Measurements from ENCODE around the gene GRM8. TPM values are rescaled to one million over a fixed set of nuclear protein-coding genes. Genes with fewer than 3 reads are reported as not detected.

Gene GRM8
- total RNA-seq, 1 experiment from 2014 or later: not detected

DNA sequence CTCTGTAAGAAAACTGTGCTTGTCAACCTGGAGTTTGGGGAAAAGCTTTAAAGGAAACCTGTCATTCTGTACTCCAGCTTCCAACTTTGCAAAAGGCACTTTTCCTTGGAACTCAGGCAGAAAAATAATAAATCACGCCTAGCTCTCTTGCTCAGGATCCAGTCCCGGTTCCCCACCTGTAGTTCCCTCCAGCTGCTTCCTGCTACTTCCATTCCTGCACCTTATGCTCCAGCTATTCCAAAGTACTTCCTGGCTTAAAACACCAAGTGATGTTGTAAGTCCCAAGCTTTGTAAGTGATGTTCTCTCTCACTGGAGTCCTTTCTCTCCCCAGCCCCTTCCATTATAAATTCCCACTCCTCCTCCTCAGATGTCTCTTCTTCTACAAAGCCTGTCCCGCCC lies 98.6 kb downstream of the GRM8 start:
- Histone ChIP-seq H3K9me3 (ENCODE audit: control insufficient read depth, insufficient read depth, low read depth, low read length) (no peaks in the 10 kb centered on the region), H3K4me1 (ENCODE audit: control insufficient read depth, insufficient read depth, low read length) (no peaks in the 10 kb centered on the region), H3K27me3 (ENCODE audit: control insufficient read depth, insufficient read depth, low read length) (no peaks in the 10 kb centered on the region), H3K4me3 (ENCODE audit: low read depth in 2 of 2, low read length in 2 of 2) (no peak overlapping the region), H3K27ac (ENCODE audit: low read length) (no peak overlapping the region), H3K36me3 (ENCODE audit: control insufficient read depth, insufficient read depth, low read length) (no peaks in the 10 kb centered on the region)
- ChIA-PET POLR2A (no interaction called here), CTCF (no interaction called here)
- intact Hi-C loops (cut with micrococcal nuclease; ENCODE audit: unreplicated experiment) (loop anchor here (10.0 kb wide), 1 partner anchor 349 kb away; no protein-coding TSS in a partner anchor), in situ Hi-C loops (cut with HindIII; ENCODE audit: low pct_unique_long_range_greater_than_20kb, low sequenced_read_pairs) (no loop called here)
- ATAC-seq: no peak
- TF ChIP-seq SIN3A (IDR thresholded peaks at IDR 0.05; ENCODE audit: borderline replicate concordance, insufficient read depth, low read depth, low read length) (no peak), POLR2AphosphoS5 (IDR thresholded peaks at IDR 0.05; ENCODE audit: low read depth, low read length) (no peak), TCF7L2 (IDR thresholded peaks at IDR 0.05; ENCODE audit: low read depth, low read length) (no peak)
- TF ChIP-seq, protein P1, sequence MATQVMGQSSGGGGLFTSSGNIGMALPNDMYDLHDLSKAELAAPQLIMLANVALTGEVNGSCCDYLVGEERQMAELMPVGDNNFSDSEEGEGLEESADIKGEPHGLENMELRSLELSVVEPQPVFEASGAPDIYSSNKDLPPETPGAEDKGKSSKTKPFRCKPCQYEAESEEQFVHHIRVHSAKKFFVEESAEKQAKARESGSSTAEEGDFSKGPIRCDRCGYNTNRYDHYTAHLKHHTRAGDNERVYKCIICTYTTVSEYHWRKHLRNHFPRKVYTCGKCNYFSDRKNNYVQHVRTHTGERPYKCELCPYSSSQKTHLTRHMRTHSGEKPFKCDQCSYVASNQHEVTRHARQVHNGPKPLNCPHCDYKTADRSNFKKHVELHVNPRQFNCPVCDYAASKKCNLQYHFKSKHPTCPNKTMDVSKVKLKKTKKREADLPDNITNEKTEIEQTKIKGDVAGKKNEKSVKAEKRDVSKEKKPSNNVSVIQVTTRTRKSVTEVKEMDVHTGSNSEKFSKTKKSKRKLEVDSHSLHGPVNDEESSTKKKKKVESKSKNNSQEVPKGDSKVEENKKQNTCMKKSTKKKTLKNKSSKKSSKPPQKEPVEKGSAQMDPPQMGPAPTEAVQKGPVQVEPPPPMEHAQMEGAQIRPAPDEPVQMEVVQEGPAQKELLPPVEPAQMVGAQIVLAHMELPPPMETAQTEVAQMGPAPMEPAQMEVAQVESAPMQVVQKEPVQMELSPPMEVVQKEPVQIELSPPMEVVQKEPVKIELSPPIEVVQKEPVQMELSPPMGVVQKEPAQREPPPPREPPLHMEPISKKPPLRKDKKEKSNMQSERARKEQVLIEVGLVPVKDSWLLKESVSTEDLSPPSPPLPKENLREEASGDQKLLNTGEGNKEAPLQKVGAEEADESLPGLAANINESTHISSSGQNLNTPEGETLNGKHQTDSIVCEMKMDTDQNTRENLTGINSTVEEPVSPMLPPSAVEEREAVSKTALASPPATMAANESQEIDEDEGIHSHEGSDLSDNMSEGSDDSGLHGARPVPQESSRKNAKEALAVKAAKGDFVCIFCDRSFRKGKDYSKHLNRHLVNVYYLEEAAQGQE (IDR thresholded peaks at IDR 0.05; ENCODE audit: insufficient read depth in 1 of 2, low read depth in 2 of 2, low read length in 1 of 2): no peak
- TF ChIP-seq, protein P2, sequence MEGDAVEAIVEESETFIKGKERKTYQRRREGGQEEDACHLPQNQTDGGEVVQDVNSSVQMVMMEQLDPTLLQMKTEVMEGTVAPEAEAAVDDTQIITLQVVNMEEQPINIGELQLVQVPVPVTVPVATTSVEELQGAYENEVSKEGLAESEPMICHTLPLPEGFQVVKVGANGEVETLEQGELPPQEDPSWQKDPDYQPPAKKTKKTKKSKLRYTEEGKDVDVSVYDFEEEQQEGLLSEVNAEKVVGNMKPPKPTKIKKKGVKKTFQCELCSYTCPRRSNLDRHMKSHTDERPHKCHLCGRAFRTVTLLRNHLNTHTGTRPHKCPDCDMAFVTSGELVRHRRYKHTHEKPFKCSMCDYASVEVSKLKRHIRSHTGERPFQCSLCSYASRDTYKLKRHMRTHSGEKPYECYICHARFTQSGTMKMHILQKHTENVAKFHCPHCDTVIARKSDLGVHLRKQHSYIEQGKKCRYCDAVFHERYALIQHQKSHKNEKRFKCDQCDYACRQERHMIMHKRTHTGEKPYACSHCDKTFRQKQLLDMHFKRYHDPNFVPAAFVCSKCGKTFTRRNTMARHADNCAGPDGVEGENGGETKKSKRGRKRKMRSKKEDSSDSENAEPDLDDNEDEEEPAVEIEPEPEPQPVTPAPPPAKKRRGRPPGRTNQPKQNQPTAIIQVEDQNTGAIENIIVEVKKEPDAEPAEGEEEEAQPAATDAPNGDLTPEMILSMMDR (IDR thresholded peaks at IDR 0.05): no peak
- DNase-seq (ENCODE audit: low read depth, low spot score): no peak
- BruUV-seq (replicated peaks): no TSS peak

DNA sequence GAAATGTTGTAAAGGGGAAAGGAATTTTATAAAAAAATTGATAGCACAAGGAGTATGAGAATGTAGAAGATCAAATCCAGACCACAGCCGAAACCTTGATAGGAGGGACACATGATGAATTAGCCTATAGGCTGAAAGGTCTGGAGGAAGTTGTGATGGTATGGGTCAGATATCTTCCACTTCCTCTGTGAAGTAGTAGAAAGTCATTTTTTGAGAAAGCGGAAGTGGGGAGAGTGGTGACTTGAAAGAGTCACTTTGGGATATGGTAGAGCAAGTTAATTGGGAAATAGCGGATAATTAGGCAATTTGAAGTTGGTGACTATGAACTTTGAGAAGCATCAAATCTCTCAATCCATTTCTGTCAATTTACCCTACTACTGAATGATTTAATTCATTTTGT lies 99.4 kb downstream of the GRM8 start:
- intact Hi-C loops (cut with micrococcal nuclease; ENCODE audit: unreplicated experiment) (loop anchor here (10.0 kb wide), 1 partner anchor 349 kb away; no protein-coding TSS in a partner anchor), in situ Hi-C loops (cut with HindIII; ENCODE audit: low pct_unique_long_range_greater_than_20kb, low sequenced_read_pairs) (no loop called here)
- Histone ChIP-seq H3K27me3 (ENCODE audit: control insufficient read depth, insufficient read depth, low read length) (no peaks in the 10 kb centered on the region), H3K4me1 (ENCODE audit: control insufficient read depth, insufficient read depth, low read length) (no peaks in the 10 kb centered on the region), H3K27ac (ENCODE audit: low read length) (no peak overlapping the region), H3K36me3 (ENCODE audit: control insufficient read depth, insufficient read depth, low read length) (no peaks in the 10 kb centered on the region), H3K9me3 (ENCODE audit: control insufficient read depth, insufficient read depth, low read depth, low read length) (no peaks in the 10 kb centered on the region), H3K4me3 (ENCODE audit: low read depth in 2 of 2, low read length in 2 of 2) (no peak overlapping the region)
- CTCF ChIA-PET: no interaction called here
- no TSS peak for BruUV-seq (replicated peaks)
- POLR2A ChIA-PET: no interaction called here
- DNase-seq (ENCODE audit: low read depth, low spot score): no peak
- no peak for ATAC-seq
- TF ChIP-seq POLR2AphosphoS5 (IDR thresholded peaks at IDR 0.05; ENCODE audit: low read depth, low read length): no peak

DNA sequence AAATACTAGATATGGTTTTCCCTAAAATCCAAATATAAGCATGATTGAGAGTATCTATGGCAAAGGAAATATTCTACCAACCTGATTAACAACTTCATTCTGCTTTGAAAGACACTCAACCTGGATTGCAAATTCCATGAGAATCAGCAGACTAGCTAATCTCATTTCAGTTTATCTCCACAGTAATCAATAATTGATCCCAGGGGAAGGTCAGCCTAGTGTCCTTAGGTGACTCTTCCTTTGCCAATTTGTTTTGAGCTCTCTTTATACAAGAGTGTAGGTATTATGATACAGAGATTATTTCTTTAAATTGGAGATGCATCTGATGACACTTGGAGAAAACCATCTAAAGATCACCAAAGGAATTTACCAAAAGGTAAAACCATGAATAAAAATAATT lies 100.3 kb downstream of the GRM8 start:
- H3K4me1 ChIP-seq (ENCODE audit: control insufficient read depth, insufficient read depth, low read length): no peaks in the 10 kb centered on the region
- BruUV-seq (replicated peaks): no TSS peak
- CTCF ChIA-PET: no interaction called here
- H3K4me3 ChIP-seq (ENCODE audit: low read depth in 2 of 2, low read length in 2 of 2): no peak overlapping the region
- TF ChIP-seq, protein P1 (IDR thresholded peaks at IDR 0.05; ENCODE audit: insufficient read depth in 1 of 2, low read depth in 2 of 2, low read length in 1 of 2): no peak
- TF ChIP-seq SIN3A (IDR thresholded peaks at IDR 0.05; ENCODE audit: borderline replicate concordance, insufficient read depth, low read depth, low read length) (no peak), TCF7L2 (IDR thresholded peaks at IDR 0.05; ENCODE audit: low read depth, low read length) (no peak), POLR2AphosphoS5 (IDR thresholded peaks at IDR 0.05; ENCODE audit: low read depth, low read length) (no peak)
- TF ChIP-seq, protein P2 (IDR thresholded peaks at IDR 0.05): no peak
- DNase-seq (ENCODE audit: low read depth, low spot score): no peak
- POLR2A ChIA-PET: no interaction called here
- no peaks in the 10 kb centered on the region for H3K36me3 ChIP-seq (ENCODE audit: control insufficient read depth, insufficient read depth, low read length)
- in situ Hi-C loops (cut with HindIII; ENCODE audit: low pct_unique_long_range_greater_than_20kb, low sequenced_read_pairs) (no loop called here), intact Hi-C loops (cut with micrococcal nuclease; ENCODE audit: unreplicated experiment) (loop anchor here (10.0 kb wide), 1 partner anchor 348 kb away; no protein-coding TSS in a partner anchor)
- no peak overlapping the region for H3K27ac ChIP-seq (ENCODE audit: low read length)
- H3K9me3 ChIP-seq (ENCODE audit: control insufficient read depth, insufficient read depth, low read depth, low read length): no peaks in the 10 kb centered on the region
- no peaks in the 10 kb centered on the region for H3K27me3 ChIP-seq (ENCODE audit: control insufficient read depth, insufficient read depth, low read length)
- ATAC-seq: no peak
